ENCODE data around the gene EIF5. TPM values are rescaled to one million over a fixed set of nuclear protein-coding genes. Genes with fewer than 3 reads are reported as not detected.

Gene EIF5
- total RNA-seq, 2 donors from 2014 or later: 267 to 339 TPM

GRCh38 chr14:103346286-103346685, 12.2 kb downstream of the EIF5 start:
- peaks cover 38% of the 10 kb centered on the region for H3K36me3 Mint-ChIP-seq (ENCODE audit: low read depth)
- Histone ChIP-seq H3K9ac (ENCODE audit: extremely low read depth, low read length, poor library complexity, severe bottlenecking) (no peak overlapping the region), H3K36me3 (ENCODE audit: control insufficient read depth, insufficient read depth, low read length) (peaks cover 39% of the 10 kb centered on the region), H3K27ac (ENCODE audit: low read depth, low read length) (no peak overlapping the region), H3K27me3 (ENCODE audit: control insufficient read depth, insufficient read depth, low read length, poor library complexity, severe bottlenecking) (no peaks in the 10 kb centered on the region), H3K9me3 (ENCODE audit: control insufficient read depth, low read length) (no peaks in the 10 kb centered on the region), H3K4me3 (ENCODE audit: low read length) (no peak overlapping the region), H3K4me1 (ENCODE audit: control insufficient read depth, insufficient read depth, low read length) (no peaks in the 10 kb centered on the region)
- no peak for DNase-seq
- WGBS, 2 experiments (ENCODE audit: insufficient coverage in 1 of 2, insufficient read length in 1 of 2): 80 to 94% methylated on average over 3 of the region's 3 CpGs
- no peak overlapping the region for H3K27ac Mint-ChIP-seq
- no peak overlapping the region for H3K4me3 Mint-ChIP-seq
- H3K9me3 Mint-ChIP-seq: no peaks in the 10 kb centered on the region
- no peaks in the 10 kb centered on the region for H3K27me3 Mint-ChIP-seq (ENCODE audit: insufficient read depth)
- H3K4me1 Mint-ChIP-seq: peaks cover 8% of the 10 kb centered on the region
- TF ChIP-seq CTCF (conservative IDR thresholded peaks at IDR 0.05): no peak

GRCh38 chr14:103347091-103347815, 13.2 kb downstream of the EIF5 start:
- TF ChIP-seq CTCF (conservative IDR thresholded peaks at IDR 0.05): no peak
- no peaks in the 10 kb centered on the region for H3K27me3 Mint-ChIP-seq (ENCODE audit: insufficient read depth)
- Histone ChIP-seq H3K9me3 (ENCODE audit: control insufficient read depth, low read length) (no peaks in the 10 kb centered on the region), H3K4me3 (ENCODE audit: low read length) (no peak overlapping the region), H3K27me3 (ENCODE audit: control insufficient read depth, insufficient read depth, low read length, poor library complexity, severe bottlenecking) (no peaks in the 10 kb centered on the region), H3K27ac (ENCODE audit: low read depth, low read length) (peak overlapping the region; percentile 53), H3K4me1 (ENCODE audit: control insufficient read depth, insufficient read depth, low read length) (no peaks in the 10 kb centered on the region), H3K36me3 (ENCODE audit: control insufficient read depth, insufficient read depth, low read length) (peaks cover 29% of the 10 kb centered on the region), H3K9ac (ENCODE audit: extremely low read depth, low read length, poor library complexity, severe bottlenecking) (no peak overlapping the region)
- no peak overlapping the region for H3K4me3 Mint-ChIP-seq
- H3K27ac Mint-ChIP-seq: no peak overlapping the region
- H3K36me3 Mint-ChIP-seq (ENCODE audit: low read depth): peaks cover 28% of the 10 kb centered on the region
- peaks cover 8% of the 10 kb centered on the region for H3K4me1 Mint-ChIP-seq
- peak; percentile 67 for DNase-seq
- H3K9me3 Mint-ChIP-seq: no peaks in the 10 kb centered on the region
- WGBS, 2 experiments (ENCODE audit: insufficient coverage in 1 of 2, insufficient read length in 1 of 2): 67 to 75% methylated on average over 11 to 12 of the region's 12 CpGs

- Histone ChIP-seq H3K4me1 (ENCODE audit: control insufficient read depth, insufficient read depth, low read length) (no peaks in the 10 kb centered on the region), H3K4me3 (ENCODE audit: low read length) (no peak overlapping the region), H3K27me3 (ENCODE audit: control insufficient read depth, insufficient read depth, low read length, poor library complexity, severe bottlenecking) (no peaks in the 10 kb centered on the region), H3K9ac (ENCODE audit: extremely low read depth, low read length, poor library complexity, severe bottlenecking) (no peak overlapping the region), H3K36me3 (ENCODE audit: control insufficient read depth, insufficient read depth, low read length) (peaks cover 20% of the 10 kb centered on the region), H3K9me3 (ENCODE audit: control insufficient read depth, low read length) (no peaks in the 10 kb centered on the region), H3K27ac (ENCODE audit: low read depth, low read length) (no peak overlapping the region)
- H3K36me3 Mint-ChIP-seq (ENCODE audit: low read depth): peaks cover 20% of the 10 kb centered on the region
- TF ChIP-seq CTCF (conservative IDR thresholded peaks at IDR 0.05): no peak
- 91 to 93% methylated on average over 4 to 5 of the region's 5 CpGs for WGBS, 2 experiments (ENCODE audit: insufficient coverage in 1 of 2, insufficient read length in 1 of 2)
- DNase-seq: no peak
- H3K4me3 Mint-ChIP-seq: no peak overlapping the region
- no peaks in the 10 kb centered on the region for H3K9me3 Mint-ChIP-seq
- peaks cover 8% of the 10 kb centered on the region for H3K4me1 Mint-ChIP-seq
- no peaks in the 10 kb centered on the region for H3K27me3 Mint-ChIP-seq (ENCODE audit: insufficient read depth)
- no peak overlapping the region for H3K27ac Mint-ChIP-seq
Measured at GRCh38 chr14:103348154-103348553, 14.1 kb downstream of the EIF5 start.

Data from endodermal cell (in vitro differentiated cells).